DND-41 (cell line): ENCODE measurements around the gene RDH8.

Source experiments
- ATAC-seq: fragments of 200-7000 bp; cut with Tn5 transposase; 3 replicates; pipeline ENCODE4 v1.9.1; 2021; ENCODE audit warnings: low read depth; ENCODE audit not compliant: insufficient read depth
- DNase-seq: peaks from one replicate; pipeline ENCODE4 v3.0.0-alpha.2; 2020
- H2AFZ ChIP-seq: 2 replicates; pipeline ENCODE4 v1.6.0; 2012; ENCODE audit warnings: low read depth, low read length
- H3K27ac ChIP-seq: 2 replicates; pipeline ENCODE4 v1.5.1; 2012; ENCODE audit warnings: low read length, inconsistent platforms
- H3K27me3 ChIP-seq: fragments of 200-600 bp; sonication (generic); 2 replicates; pipeline ENCODE4 v1.6.0; 2012; ENCODE audit warnings: low read length, mild to moderate bottlenecking, inconsistent platforms; ENCODE audit not compliant: insufficient read depth, poor library complexity
- H3K36me3 ChIP-seq: 2 replicates; pipeline ENCODE4 v1.5.1; 2012; ENCODE audit warnings: low read length, inconsistent platforms; ENCODE audit not compliant: insufficient read depth
- H3K4me1 ChIP-seq: 2 replicates; pipeline ENCODE4 v1.5.1; 2012; ENCODE audit warnings: mild to moderate bottlenecking, low read length; ENCODE audit not compliant: insufficient read depth
- H3K4me2 ChIP-seq: 2 replicates; pipeline ENCODE4 v1.6.0; 2012; ENCODE audit warnings: mild to moderate bottlenecking, moderate library complexity, low read length, inconsistent platforms; ENCODE audit not compliant: insufficient read depth
- H3K4me3 ChIP-seq, 2 experiments: fragments of 200-600 bp in 1 of 2; shearing (Covaris generic) in 1 of 2; 2 replicates each; pipeline ENCODE4 v1.5.1; 2012 to 2016; ENCODE audit warnings: inconsistent platforms in 2 of 2, low read length in 2 of 2, mild to moderate bottlenecking in 2 of 2, low read depth in 1 of 2, moderate library complexity in 1 of 2
- H3K79me2 ChIP-seq: 2 replicates; pipeline ENCODE4 v1.6.0; 2012; ENCODE audit warnings: low read length, inconsistent platforms; ENCODE audit not compliant: insufficient read depth
- H3K9ac ChIP-seq: 2 replicates; pipeline ENCODE4 v1.6.0; 2012; ENCODE audit warnings: low read depth, mild to moderate bottlenecking, inconsistent platforms, low read length, moderate library complexity
- H3K9me3 ChIP-seq: 2 replicates; pipeline ENCODE4 v1.5.1; 2012; ENCODE audit warnings: low read length, moderate library complexity, mild to moderate bottlenecking, inconsistent platforms; ENCODE audit not compliant: insufficient read depth, severe bottlenecking
- H4K20me1 ChIP-seq: 2 replicates; pipeline ENCODE4 v1.6.0; 2012; ENCODE audit warnings: low read length; ENCODE audit not compliant: insufficient read depth
- CTCF ChIP-seq: IDR thresholded peaks from 2 replicates; pipeline ENCODE4 v1.5.1; 2012; ENCODE audit warnings: borderline replicate concordance, low read length, moderate library complexity, mild to moderate bottlenecking; ENCODE audit not compliant: poor library complexity, severe bottlenecking; ENCODE audit errors: extremely low read depth
- EZH2 ChIP-seq: IDR thresholded peaks from 3 replicates; pipeline ENCODE4 v1.6.1; 2012; ENCODE audit warnings: borderline replicate concordance, low read depth, mild to moderate bottlenecking, moderate library complexity, low read length, inconsistent platforms; ENCODE audit not compliant: severe bottlenecking

The RDH8 gene

DNA sequence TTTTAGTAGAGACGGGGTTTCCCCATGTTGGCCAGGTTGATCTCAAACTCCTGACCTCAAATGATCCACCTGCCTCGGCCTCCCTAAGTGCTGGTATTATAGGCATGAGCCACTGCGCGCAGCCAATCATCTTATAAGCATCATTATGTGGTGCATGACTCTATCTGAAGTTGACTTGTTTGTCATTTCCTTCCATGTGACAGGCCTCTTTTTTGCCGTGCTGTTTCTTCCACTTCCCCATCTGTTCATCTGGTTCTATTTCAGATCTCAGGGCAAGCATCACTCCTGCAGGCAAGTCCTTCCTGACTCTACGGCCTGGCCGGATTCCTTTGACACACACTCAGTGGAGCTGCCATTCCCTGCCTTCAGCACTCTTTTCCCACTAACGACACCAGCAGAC, 18.2 kb upstream of the RDH8 start:
- Histone ChIP-seq H3K9ac (no peak overlapping the region), H3K36me3 (no peaks in the 10 kb centered on the region), H4K20me1 (no peaks in the 10 kb centered on the region), H3K9me3 (no peaks in the 10 kb centered on the region), H3K4me2 (no peak overlapping the region), H3K27me3 (no peaks in the 10 kb centered on the region), H3K27ac (no peak overlapping the region), H3K4me3 (no peak overlapping the region), H2AFZ (no peak overlapping the region), H3K4me1 (no peaks in the 10 kb centered on the region), H3K79me2 (no peaks in the 10 kb centered on the region)
- ATAC-seq (no peak), DNase-seq (no peak)
- TF ChIP-seq EZH2 (no peak), CTCF (no peak)

DNA sequence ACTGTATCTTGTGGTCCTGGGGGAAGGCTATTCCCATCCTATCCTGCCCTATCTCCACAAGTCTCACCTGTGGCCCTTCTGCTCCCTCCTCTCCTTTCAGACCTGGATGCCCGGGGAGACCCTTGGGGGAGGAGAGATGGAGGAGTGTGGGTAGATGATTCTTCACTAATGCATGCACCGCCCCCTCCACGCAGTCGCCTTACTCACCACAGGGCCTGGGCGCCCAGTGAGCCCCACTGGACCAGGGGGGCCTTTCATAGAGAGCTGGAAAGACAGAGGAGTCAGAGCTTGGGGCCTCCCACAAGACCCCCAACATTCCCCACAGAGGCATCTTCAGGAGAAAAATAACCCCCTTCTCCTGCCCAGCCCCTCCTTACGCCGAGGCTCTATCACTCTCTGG, 17.3 kb upstream of the RDH8 start:
- Histone ChIP-seq H3K4me2 (no peak overlapping the region), H4K20me1 (no peaks in the 10 kb centered on the region), H3K27ac (no peak overlapping the region), H3K9ac (no peak overlapping the region), H3K4me1 (no peaks in the 10 kb centered on the region), H3K9me3 (no peaks in the 10 kb centered on the region), H3K36me3 (no peaks in the 10 kb centered on the region), H2AFZ (no peak overlapping the region), H3K4me3 (no peak overlapping the region), H3K79me2 (no peaks in the 10 kb centered on the region), H3K27me3 (no peaks in the 10 kb centered on the region)
- DNase-seq (no peak), ATAC-seq (no peak)
- TF ChIP-seq CTCF, result no peak
- TF ChIP-seq EZH2, result no peak

- no peak overlapping the region for H3K4me3 ChIP-seq
- H3K4me2 ChIP-seq, result no peak overlapping the region
- H3K9me3 ChIP-seq, result no peaks in the 10 kb centered on the region
- no peaks in the 10 kb centered on the region for H3K79me2 ChIP-seq
- H3K27ac ChIP-seq, result no peak overlapping the region
- no peaks in the 10 kb centered on the region for H4K20me1 ChIP-seq
- no peaks in the 10 kb centered on the region for H3K4me1 ChIP-seq
- H2AFZ ChIP-seq, result no peak overlapping the region
- no peaks in the 10 kb centered on the region for H3K36me3 ChIP-seq
- no peak for TF ChIP-seq CTCF
- TF ChIP-seq EZH2, result no peak
- no peak for DNase-seq
- H3K9ac ChIP-seq, result no peak overlapping the region
- no peak for ATAC-seq
- H3K27me3 ChIP-seq, result no peaks in the 10 kb centered on the region
These were observed 16.7 kb upstream of the RDH8 start for GRCh38 chr19:9996541-9996940.
